ENCODE data around the gene CST7.

Gene CST7

GRCh38 chr20:24963672-24964505 lies 14.8 kb downstream of the CST7 start:
- no peak for TF ChIP-seq CTCF (IDR thresholded peaks at IDR 0.05; ENCODE audit: poor library complexity, severe bottlenecking)
- no peak overlapping the region for H3K4me3 ChIP-seq (ENCODE audit: severe bottlenecking)
- ATAC-seq (ENCODE audit: low read depth) = no peak
- H3K36me3 ChIP-seq (ENCODE audit: low read depth) = peaks cover 11% of the 10 kb centered on the region
- peak; percentile 57 for DNase-seq (ENCODE audit: low spot score)
- H3K27me3 ChIP-seq (ENCODE audit: insufficient read depth, poor library complexity, severe bottlenecking) = no peaks in the 10 kb centered on the region
- no peaks in the 10 kb centered on the region for H3K4me1 ChIP-seq (ENCODE audit: insufficient read depth, poor library complexity, severe bottlenecking)
- H3K27ac ChIP-seq (ENCODE audit: poor library complexity, severe bottlenecking) = no peak overlapping the region
- no peaks in the 10 kb centered on the region for H3K9me3 ChIP-seq (ENCODE audit: severe bottlenecking)

DNA sequence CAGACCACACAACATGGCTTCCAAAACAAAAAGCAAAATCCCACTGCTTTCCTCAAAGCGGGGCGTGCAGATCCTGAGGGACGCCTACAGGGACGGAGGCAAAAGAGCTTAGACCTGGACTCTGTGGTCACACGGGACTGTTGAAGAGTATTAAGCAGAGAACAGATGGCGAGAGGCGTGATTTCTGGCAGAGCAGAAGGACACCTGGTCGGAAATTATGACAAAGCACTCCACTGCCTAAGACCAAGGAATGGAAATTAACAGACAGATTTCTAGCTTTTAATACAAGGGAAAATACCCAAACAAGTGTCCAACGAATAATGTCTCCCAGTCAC lies 15.4 kb downstream of the CST7 start:
- Histone ChIP-seq H3K27me3 (ENCODE audit: insufficient read depth, poor library complexity, severe bottlenecking) (no peaks in the 10 kb centered on the region), H3K36me3 (ENCODE audit: low read depth) (peaks cover 17% of the 10 kb centered on the region), H3K4me3 (ENCODE audit: severe bottlenecking) (no peak overlapping the region), H3K4me1 (ENCODE audit: insufficient read depth, poor library complexity, severe bottlenecking) (no peaks in the 10 kb centered on the region), H3K27ac (ENCODE audit: poor library complexity, severe bottlenecking) (no peak overlapping the region), H3K9me3 (ENCODE audit: severe bottlenecking) (no peaks in the 10 kb centered on the region)
- ATAC-seq (ENCODE audit: low read depth) = no peak
- TF ChIP-seq CTCF (IDR thresholded peaks at IDR 0.05; ENCODE audit: poor library complexity, severe bottlenecking) = no peak
- DNase-seq (ENCODE audit: low spot score) = no peak

DNA sequence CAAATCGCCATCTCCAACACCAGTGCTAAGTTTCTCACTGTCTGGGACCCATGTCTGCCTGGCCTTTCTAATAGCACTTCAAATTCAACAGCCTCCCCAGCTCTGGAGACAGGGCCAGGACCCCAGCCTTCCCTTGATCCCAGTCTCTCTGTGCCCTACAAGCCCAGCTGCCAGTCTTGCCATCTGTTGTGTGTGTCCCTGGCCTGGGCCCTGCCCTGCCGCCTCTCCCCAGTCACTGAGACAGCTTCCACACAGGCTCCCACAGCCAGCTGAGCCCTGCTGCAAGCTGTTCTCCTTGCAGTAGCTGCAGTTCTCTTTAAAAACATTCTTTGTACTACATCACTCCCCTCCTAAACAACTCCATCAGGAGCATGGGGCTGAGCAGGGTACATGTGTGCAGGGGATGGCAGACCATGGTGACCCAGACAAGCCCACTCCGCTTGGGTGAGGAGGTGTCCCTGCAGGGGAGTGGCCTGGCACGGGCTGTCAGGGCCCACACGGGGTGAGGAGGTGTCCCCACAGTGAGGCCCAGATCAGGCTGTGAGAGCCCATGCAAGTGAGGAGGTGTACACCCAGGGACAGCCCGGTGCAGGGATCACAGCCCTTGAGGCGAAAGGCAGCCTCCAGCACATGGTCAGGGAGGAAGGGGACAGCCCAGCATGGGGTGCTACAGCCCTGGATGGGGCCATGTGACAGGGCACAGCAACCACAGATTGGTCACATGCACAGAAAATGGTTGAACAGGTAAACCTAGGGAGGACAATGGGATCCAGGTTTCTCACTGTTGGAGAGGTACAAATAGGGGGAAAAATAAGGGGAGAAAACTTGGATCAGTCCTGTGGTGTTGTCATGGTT lies 16.2 kb downstream of the CST7 start:
- H3K27me3 ChIP-seq (ENCODE audit: insufficient read depth, poor library complexity, severe bottlenecking) = no peaks in the 10 kb centered on the region
- TF ChIP-seq CTCF (IDR thresholded peaks at IDR 0.05; ENCODE audit: poor library complexity, severe bottlenecking) = no peak
- no peak overlapping the region for H3K27ac ChIP-seq (ENCODE audit: poor library complexity, severe bottlenecking)
- no peaks in the 10 kb centered on the region for H3K4me1 ChIP-seq (ENCODE audit: insufficient read depth, poor library complexity, severe bottlenecking)
- ATAC-seq (ENCODE audit: low read depth) (no peak; the same call in 2 of the 3 replicates), DNase-seq (ENCODE audit: low spot score) (peak; percentile 53)
- H3K36me3 ChIP-seq (ENCODE audit: low read depth) = peaks cover 21% of the 10 kb centered on the region
- H3K9me3 ChIP-seq (ENCODE audit: severe bottlenecking) = no peaks in the 10 kb centered on the region
- no peak overlapping the region for H3K4me3 ChIP-seq (ENCODE audit: severe bottlenecking)

DNA sequence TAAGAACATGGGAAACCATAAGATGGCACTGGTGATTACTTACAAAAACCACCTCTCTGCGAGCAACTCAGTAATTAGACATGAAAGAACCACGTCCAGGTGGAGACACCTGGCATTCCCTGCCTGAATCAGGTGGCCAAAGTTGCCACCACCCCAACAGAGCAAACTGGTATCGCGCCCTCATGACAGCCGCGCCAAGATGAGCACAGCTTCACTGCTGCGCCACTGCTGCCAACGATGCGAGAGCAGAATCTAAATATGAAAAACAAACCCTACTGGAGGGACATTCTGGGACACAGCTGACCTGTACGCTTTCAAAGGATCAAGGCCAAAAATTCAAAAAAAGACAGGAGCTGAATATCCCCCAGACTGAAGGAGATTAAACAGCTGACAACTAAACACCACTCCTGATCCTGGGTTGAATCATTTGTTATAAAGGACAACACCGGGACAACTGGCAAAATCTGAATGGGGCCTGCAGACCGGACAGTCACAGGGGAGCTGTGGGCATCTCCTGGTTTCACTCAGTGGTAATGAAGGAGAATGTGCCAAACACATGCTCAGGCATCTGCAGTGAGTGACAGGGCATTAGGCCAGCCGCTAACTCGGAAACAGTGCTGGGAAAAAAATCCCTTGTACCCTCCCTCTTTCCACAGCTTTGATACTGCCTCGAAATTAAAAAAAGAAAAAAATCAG lies 17.4 kb downstream of the CST7 start:
- Histone ChIP-seq H3K4me3 (ENCODE audit: severe bottlenecking) (no peak overlapping the region), H3K27me3 (ENCODE audit: insufficient read depth, poor library complexity, severe bottlenecking) (no peaks in the 10 kb centered on the region)
- peak; percentile 21 for DNase-seq (ENCODE audit: low spot score)

More for the DNA sequence above, 17.4 kb downstream of the CST7 start:
- TF ChIP-seq CTCF (IDR thresholded peaks at IDR 0.05; ENCODE audit: poor library complexity, severe bottlenecking) = no peak
- no peak overlapping the region for H3K27ac ChIP-seq (ENCODE audit: poor library complexity, severe bottlenecking)
- no peak for ATAC-seq (ENCODE audit: low read depth)
- peaks cover 32% of the 10 kb centered on the region for H3K36me3 ChIP-seq (ENCODE audit: low read depth)
- H3K9me3 ChIP-seq (ENCODE audit: severe bottlenecking) = no peaks in the 10 kb centered on the region
- no peaks in the 10 kb centered on the region for H3K4me1 ChIP-seq (ENCODE audit: insufficient read depth, poor library complexity, severe bottlenecking)
